ENCODE data around the gene CMTM5.
A peak's percentile ranks its signal among the peaks of the same experiment; 100 is the strongest.

Gene CMTM5, protein sequence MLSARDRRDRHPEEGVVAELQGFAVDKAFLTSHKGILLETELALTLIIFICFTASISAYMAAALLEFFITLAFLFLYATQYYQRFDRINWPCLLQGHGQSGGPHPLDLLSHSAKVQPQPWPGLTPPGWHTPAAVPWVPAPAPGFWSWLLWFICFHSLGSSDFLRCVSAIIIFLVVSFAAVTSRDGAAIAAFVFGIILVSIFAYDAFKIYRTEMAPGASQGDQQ
- total RNA-seq = 0 to 0.18 (median 0) reads per million in 4 experiments

GRCh38 chr14:23376482-23377197 is at the start of gene CMTM5:
TSS of gene CMTM5 (plus strand) at chr14:23377046. CDS start at chr14:23377252, 206 bp downstream.
- no peak for DNase-seq

DNA sequence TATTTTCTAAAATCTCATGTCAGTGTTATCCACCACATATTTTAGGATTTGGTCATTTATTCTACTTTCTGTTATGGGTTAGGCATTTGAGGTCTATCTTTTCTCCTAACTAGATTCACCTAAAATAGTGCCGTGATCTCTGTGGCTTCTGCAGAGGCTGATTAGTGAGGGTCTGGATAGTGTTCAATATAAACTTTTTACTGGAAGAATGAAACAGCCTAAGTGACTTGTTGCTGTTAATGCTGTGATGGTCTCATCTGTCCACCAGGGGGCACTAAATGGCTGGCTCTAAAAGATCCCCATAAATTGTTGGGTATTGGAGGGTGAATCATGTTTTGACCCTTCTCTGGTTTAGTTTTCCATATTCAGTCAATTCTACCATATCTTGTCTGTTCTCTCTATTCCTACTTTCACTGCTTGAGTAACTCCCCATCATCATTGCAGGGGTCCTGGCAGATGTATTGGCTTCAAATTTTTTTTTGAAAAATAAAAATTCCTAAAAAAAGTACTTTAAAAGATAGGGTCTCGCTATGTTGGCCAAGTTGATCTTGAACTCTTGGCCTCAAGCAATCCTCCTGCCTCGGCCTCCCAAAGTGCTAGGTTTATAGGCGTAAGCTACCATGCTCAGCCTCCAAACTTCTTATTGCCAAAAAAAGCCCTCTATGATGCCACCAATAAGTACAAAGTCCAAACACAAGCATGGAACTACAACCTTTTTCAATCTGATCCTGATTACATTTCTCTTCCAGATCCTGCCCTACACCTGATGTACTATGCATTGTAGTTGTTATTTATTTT is 48.7 kb upstream of the CMTM5 start:
- DNase-seq = peak; percentile 51

GRCh38 chr14:23335623-23336022 is 41.2 kb upstream of the CMTM5 start:
- no peak for DNase-seq

GRCh38 chr14:23339506-23340268 is 37.2 kb upstream of the CMTM5 start:
- DNase-seq = no peak

GRCh38 chr14:23344481-23344880 is 32.4 kb upstream of the CMTM5 start:
- DNase-seq = no peak

- DNase-seq = no peak
Measured at GRCh38 chr14:23345987-23346692, 30.7 kb upstream of the CMTM5 start.

DNA sequence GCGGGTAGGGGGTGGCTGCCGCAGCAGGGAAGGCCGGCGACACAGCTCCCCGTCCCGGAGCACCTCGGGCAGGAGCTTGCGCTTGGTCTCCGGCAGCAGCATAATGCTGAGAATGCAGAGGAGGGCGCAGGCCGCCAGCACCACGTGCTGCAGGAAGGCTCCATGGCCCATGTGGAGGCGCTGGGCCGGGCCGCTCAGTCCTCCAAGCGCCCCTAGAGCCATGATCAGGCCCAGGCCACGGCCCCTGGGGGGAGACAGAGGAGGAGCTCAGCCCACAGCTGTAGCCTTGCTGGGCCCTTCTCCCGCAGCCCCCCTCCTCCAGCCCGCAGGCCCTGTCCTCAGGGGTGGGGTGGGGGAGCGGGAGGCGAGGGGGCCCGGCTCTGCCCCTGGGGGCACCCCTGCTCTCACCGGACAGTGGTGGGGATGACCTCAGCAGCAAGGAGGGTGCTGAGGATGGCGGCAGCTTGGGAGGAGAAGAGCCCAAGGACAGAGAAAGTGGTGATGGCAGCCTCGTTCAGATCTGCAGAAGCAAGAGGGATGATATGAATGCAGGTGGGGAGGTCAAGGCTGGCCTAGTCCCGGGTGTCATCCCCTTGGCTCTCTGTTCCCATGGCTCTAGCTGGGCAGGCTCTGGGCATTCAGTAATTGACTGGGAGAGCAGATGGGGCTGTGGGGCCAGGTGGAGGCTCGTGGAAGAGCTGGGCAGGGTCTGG is 30.0 kb upstream of the CMTM5 start:
- DNase-seq = no peak

DNA sequence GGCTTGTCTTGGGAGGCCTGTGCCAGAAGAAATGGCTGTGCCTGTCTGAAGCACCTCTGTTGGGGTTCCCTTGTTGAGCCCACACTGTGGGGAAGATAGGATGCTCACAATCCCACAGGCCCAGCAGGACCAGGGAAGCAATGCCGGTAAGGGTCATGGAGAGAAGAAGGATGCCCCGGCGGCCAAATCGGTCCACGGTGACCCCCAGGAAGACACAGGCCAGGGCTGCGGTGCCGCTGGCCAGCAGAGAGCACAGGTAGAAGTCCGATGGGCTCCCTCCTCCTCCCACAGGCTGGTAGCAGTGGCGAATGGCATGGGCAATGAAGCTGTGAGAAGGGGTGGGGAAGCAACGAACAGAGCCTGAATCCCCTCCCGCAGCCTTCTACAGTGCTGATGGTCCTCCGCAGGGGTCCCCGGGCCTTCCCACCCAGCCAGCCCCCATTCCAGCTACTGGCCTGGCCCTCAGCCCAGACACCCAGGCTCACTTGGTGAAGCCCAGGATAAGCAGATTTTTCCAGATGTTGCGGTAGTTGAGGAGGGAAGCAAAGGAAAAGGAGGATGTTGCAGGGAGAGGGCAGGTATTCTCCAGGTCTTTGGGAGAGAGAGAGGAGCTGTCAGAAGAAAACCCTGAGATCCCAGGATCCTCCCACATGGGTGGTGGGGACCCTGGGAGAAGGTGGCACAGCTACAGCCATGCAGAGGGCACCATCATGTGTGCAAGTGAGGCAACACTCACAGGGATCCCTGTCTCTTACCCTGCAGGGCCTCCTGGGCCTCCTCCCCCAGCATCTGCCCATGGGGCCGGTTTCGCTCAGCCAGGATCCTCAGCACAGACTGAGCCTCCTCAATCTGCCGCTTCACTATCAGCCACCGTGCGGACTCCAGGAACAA is 29.2 kb upstream of the CMTM5 start:
- no peak for DNase-seq

- DNase-seq = no peak
Measured at GRCh38 chr14:23348297-23348655, 28.6 kb upstream of the CMTM5 start.

DNA sequence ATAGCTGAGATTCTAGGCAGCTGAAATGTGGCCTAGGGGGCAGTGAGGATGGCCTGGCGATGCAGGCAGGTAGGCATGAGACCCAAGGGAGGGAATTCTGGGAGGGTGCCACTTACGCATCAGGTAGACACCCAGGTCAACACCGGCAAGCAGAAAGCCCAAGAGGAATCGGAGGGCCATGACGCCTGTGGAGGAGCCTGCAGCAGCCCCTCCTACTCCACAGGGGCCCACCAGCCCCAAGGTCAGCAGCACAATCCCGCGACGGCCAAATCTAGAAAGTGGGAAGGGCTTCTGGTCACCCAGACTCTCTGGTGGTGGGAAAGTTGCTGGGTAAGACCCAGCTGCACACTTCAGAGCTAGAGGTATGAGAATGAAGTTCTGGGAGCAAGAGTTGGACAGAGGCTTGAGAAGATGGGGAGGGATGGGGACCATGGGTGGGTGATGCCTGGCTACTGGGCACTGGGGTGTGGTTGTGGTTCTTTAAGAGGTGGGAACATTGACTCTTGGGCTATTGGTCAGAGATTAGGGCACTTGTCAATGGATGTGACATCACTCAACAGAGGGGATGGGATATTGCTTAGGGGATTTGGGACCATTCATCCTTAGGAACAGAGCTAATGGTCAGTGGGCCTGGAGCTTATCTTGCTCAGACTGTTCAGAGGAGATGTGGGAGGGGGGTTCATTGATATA is 27.5 kb upstream of the CMTM5 start:
- no peak for DNase-seq

DNA sequence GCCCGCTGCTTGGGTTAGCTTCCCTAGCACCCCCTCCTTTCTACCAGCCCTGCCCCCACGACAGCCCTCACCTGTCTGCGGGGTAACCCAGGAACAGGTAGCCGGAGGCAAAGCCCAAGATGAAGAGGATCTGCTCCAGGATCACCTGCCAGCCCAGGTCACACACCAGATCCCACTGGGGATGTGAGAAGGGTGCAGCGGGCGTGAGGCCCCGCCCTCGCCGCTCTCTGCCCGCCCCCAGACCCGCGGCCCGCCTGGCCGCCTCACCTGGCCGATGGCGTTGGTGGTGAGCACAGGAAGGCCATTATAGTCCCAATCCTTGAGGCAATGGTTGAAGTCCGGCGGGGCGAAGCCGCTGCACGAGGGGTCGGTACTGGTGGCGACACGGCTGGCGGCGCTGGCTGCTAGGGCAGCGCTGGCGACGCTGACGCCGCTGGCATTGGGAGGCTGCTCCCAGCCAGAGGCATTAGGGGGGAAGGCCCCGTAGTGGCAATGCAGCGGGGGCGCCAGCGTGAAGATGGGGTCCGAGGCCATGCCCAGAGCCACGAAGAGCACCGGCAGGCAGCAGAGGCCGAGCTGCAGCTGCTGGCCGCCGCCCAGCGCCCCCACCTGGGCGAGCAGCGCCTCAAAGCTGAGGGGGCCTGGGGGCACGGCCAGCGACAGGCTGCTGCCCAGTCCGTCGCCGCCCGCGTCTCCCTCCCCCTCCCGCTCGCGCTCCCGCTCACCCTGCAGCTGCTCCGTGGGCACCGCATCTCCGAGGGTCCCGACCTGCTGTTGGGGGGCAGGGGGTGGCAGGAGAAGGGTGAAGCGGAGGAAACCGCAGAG is 25.0 kb upstream of the CMTM5 start:
- no peak for DNase-seq

DNA sequence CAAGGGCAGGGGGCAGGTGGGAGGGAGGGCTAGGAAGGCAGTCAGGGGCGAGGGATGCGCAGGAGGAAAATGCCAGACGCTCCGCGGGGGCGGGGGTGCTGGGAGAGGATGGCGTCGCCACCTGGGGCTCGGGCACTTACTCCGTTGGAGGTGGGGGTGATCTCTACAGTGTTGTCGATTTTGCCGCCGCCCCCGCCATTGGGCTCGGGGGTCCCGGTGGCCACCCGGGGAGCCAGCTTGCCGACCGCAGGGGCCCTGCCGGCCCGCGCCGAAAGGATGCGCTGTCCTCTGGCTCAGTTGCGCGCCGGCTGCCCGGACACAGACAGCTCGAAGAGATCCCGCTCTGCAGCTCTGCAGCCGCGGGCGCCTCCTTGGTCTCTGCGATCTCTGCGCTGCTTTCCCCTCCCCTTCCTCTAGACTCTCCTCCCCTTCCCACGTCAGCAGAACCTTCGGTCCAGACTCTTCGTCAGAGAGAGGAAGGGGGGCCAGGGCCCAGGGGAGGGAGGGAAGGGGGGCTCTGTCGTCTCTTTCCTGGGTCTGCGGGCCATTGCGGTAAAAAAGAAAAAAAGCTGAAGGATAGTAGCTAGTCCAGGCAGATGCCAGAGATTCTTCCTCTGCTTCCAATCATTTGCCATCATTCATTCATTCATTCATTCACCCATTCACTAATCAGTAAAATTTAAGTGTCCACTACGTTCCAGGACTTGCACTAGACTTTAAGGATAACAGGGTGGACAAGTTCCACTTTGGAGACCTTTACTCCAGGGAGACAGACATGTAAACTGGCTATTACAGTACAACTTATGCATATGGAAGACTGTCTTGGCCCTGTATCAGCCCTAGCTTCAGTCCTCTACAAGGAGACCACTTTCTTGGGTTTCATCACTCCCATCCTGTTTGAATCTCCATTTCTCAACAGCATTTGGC is 24.1 kb upstream of the CMTM5 start, which contains the start of gene SLC22A17:
SLC22A17 (minus strand) TSS at position 382 of the 927 bp plus-strand sequence.
- peak; percentile 40 for DNase-seq

DNA sequence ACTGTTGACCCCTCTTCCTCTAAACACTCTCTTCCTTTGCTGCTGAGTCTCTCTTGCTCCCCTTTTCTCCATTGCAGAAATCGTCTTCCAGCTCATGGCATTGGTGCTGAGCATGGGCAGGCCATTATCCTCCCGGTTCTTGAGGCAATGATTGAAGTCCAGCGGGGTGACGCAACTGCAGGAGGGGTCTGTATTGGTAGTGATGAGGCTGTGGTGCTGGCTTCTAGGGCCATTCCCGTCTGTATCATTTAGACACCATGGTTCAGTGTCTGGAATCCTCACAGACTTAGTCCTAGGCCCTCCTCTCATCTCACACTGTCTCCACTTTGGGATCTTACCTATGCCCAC is 23.4 kb upstream of the CMTM5 start:
- no peak for DNase-seq

GRCh38 chr14:23354990-23355389 is 21.9 kb upstream of the CMTM5 start:
- DNase-seq = no peak

- DNase-seq = no peak
Measured at GRCh38 chr14:23355871-23356435, 20.9 kb upstream of the CMTM5 start.

GRCh38 chr14:23356662-23357061 is 20.2 kb upstream of the CMTM5 start:
- DNase-seq = no peak

DNA sequence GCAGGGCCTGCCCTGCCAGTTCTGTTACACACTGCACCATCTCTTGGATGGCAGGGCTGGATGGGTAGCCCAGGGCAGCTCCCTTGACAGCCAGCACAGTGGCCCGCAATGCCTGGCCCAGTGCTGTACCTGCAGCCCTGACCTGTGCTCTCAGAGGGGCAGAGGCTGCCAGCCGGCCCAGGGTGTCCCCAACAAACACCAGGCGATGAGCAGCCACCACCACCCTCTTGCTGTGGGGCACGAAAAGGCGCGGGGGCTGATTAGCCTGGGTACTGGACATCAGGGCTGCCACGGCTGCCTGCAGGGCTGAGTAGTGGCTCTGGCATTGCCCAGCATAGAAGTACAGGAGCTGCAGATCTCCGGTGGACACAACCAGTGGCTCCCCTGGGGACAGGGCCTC is 19.6 kb upstream of the CMTM5 start:
- DNase-seq = no peak

- DNase-seq = no peak
Measured at GRCh38 chr14:23358042-23358441, 18.8 kb upstream of the CMTM5 start.
